ENCODE measurements around the gene PTPN20. TPM values are rescaled to one million over a fixed set of nuclear protein-coding genes. Genes with fewer than 3 reads are reported as not detected.
"Not testable (repeated sequence)": the region's sequence is repeated elsewhere in the genome, so short reads cannot be mapped to it uniquely, and the experiment has no call there.

PTPN20 gene
- 7.5 and 8.1 TPM in 2 replicates for polyA plus RNA-seq (2011; rRNA removed)
- 1.3 and 1.9 TPM in 2 replicates for polyA plus RNA-seq (2012; cell fraction: cytosol; rRNA removed)
- polyA plus RNA-seq (2012; cell fraction: nucleus; rRNA removed), result 1.0 and 2.3 TPM in 2 replicates
- 3.9 to 5.8 TPM (median 5.3 TPM) in 3 replicates for polyA plus RNA-seq (2017; fragmentation: RNase III; extraction: RNeasy Plus Mini Kit Qiagen cat#74134 plus additional on column Dnase treatment)
- 7.2 and 7.9 TPM in 2 replicates for polyA minus RNA-seq (2011; rRNA and poly(A)+ RNA removed)

- POLR2A ChIA-PET, H3K9me3 ChIP-seq, H3K4me3 ChIP-seq, CTCF ChIA-PET, FAIRE-seq, H3K4me1 ChIP-seq: not testable (repeated sequence)
- peak within 1 kb of the TSS; percentile 44 to 71; a peak in 3 of 6 replicates for H3K27ac ChIP-seq
- H3K4me2 ChIP-seq, result peak within 1 kb of the TSS; percentile 45; the same call in 1 of the 3 replicates
- DNase-seq (ENCODE audit: low read depth in 1 of 2, low spot score in 1 of 2) (peak in 1 of 2 experiments; percentile 57), ATAC-seq (peak; percentile 94 to 99)
- 29% methylated on average over 16 of the region's 50 CpGs for WGBS (ENCODE audit: missing lambda C conversion rate)
- 0 out of 2 replicates have a peak, but pooled peaks have one; percentile 14 for TF ChIP-seq POLR2A (IDR thresholded peaks at IDR 0.05; ENCODE audit: low read length)
Measured at GRCh38 chr10:46911144-46911876, at the start of gene PTPN20. Gene PTPN20, plus strand, starts transcription at chr10:46911428. Its CDS starts 21,072 bp downstream, at chr10:46932500.

GRCh38 chr10:46869716-46870115, 41.5 kb upstream of the PTPN20 start:
- H3K4me1 ChIP-seq; H3K4me2 ChIP-seq; CTCF ChIA-PET; ATAC-seq; H3K4me3 ChIP-seq; H3K27ac ChIP-seq; DNase-seq (ENCODE audit: low read depth in 1 of 2, low spot score in 1 of 2); FAIRE-seq; POLR2A ChIA-PET; H3K9me3 ChIP-seq: not testable (repeated sequence)

DNA sequence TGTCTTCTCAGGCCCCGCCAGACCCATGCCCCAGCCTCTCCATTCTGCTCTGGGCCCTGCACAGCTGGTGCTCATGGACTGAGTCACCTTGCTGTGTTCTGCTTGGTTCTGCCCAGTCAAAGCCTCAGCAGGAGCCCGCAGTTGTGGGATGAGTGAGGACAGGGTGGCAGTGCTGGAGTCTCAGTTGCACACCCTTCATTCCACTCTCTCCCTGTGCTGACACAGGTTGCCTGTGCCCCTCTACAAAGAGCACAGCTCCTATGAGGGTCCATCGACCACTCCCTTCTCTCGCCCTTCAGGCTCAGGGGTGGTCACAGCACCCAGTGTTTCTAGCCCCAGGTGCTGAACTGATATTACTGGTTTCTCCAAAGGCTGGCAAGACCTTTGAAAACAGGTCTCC, 39.6 kb upstream of the PTPN20 start:
- H3K4me3 ChIP-seq; H3K4me1 ChIP-seq; CTCF ChIA-PET; H3K4me2 ChIP-seq; H3K9me3 ChIP-seq; FAIRE-seq; ATAC-seq; POLR2A ChIA-PET; DNase-seq (ENCODE audit: low read depth in 1 of 2, low spot score in 1 of 2); H3K27ac ChIP-seq: not testable (repeated sequence)
- WGBS (ENCODE audit: missing lambda C conversion rate), result 37% methylated on average over 4 of the region's 4 CpGs

- ATAC-seq; H3K4me2 ChIP-seq; DNase-seq (ENCODE audit: low read depth in 1 of 2, low spot score in 1 of 2); CTCF ChIA-PET; H3K4me1 ChIP-seq; POLR2A ChIA-PET; H3K4me3 ChIP-seq; FAIRE-seq; H3K9me3 ChIP-seq; H3K27ac ChIP-seq: not testable (repeated sequence)
- WGBS (ENCODE audit: missing lambda C conversion rate), result 25% methylated on average over 4 of the region's 6 CpGs
Measured at GRCh38 chr10:46875304-46875703, 35.9 kb upstream of the PTPN20 start.

- WGBS (ENCODE audit: missing lambda C conversion rate), result 67% methylated on average over 4 of the region's 5 CpGs
- POLR2A ChIA-PET; CTCF ChIA-PET; FAIRE-seq; ATAC-seq; DNase-seq (ENCODE audit: low read depth in 1 of 2, low spot score in 1 of 2); H3K9me3 ChIP-seq; H3K27ac ChIP-seq; H3K4me1 ChIP-seq; H3K4me3 ChIP-seq; H3K4me2 ChIP-seq: not testable (repeated sequence)
Measured at GRCh38 chr10:46876773-46877172, 34.5 kb upstream of the PTPN20 start.

DNA sequence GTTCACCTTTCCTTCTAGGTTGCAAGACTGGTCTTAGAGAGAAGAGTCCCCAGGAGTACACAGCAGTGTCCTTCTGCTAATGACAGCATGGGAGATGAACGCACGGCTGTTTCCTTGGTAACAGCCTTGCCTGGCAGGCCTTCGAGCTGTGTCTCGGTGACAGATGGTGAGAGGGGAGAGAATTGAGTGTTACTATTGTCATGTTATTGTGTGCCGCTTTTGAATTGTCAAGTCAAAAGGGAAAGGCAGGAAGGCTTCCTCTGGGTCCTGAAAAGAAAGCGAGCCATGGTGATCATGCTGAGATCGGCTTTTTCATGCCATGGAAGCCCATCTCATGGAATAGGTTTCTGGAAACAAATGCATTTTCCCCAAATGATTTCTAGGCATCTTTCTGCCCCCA, 32.5 kb upstream of the PTPN20 start:
- 72% methylated on average over 7 of the region's 7 CpGs for WGBS (ENCODE audit: missing lambda C conversion rate)

DNA sequence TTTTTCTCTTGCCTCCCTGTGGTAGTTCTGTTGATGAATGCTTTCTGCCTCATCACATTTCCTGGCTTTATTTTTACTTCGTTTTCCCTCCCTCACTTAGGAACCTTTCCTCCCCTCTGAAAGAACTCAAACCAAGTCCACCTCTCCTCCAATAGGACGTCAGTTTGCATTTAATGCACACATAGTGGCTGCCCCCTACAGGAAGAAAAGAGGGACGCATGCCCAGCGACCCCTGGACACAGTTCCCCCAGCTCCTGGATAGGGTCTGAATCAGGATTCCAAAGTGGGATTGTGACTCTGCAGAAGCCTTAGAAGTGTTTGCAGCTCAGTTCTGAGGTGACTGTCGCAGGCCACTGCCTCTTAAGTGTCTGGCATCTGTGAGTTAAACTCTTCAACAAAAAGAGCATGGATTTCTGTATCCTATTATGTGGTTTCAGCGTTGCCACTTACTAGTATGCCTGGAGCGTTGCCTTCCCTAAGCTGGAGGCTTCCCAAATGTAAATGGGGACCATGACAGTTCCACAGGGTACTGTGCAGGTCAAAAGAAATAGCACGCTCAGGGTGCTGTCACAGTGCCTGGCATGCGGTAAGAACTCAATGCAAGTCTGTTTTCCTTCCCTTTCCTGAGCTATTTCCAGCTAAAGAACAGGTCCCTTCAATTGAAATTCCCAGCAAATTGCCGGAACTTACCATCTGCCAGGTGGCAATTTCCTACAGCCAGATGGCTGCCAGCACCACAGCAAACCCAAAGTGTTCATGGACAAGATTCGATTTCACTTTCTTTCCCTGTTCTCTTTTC, 20.2 kb upstream of the PTPN20 start:
- POLR2A ChIA-PET; H3K9me3 ChIP-seq; H3K27ac ChIP-seq; CTCF ChIA-PET; H3K4me3 ChIP-seq; H3K4me1 ChIP-seq; H3K4me2 ChIP-seq; FAIRE-seq; DNase-seq (ENCODE audit: low read depth in 1 of 2, low spot score in 1 of 2): not testable (repeated sequence)
- peak in 1 of 2 experiments; percentile 90; a peak in 3 of 6 replicates for ATAC-seq
- TF ChIP-seq RAD21 (conservative IDR thresholded peaks at IDR 0.05 in 1 of 2, IDR thresholded peaks at IDR 0.05 in 1 of 2), result peak in 1 of 2 experiments; percentile 24; a peak in 2 of 5 replicates
- WGBS (ENCODE audit: missing lambda C conversion rate), result 49% methylated on average over 6 of the region's 11 CpGs

More for the DNA sequence above, 32.5 kb upstream of the PTPN20 start:
- H3K9me3 ChIP-seq; H3K4me2 ChIP-seq; H3K4me3 ChIP-seq; FAIRE-seq; POLR2A ChIA-PET; H3K4me1 ChIP-seq; H3K27ac ChIP-seq; DNase-seq (ENCODE audit: low read depth in 1 of 2, low spot score in 1 of 2); ATAC-seq; CTCF ChIA-PET: not testable (repeated sequence)

DNA sequence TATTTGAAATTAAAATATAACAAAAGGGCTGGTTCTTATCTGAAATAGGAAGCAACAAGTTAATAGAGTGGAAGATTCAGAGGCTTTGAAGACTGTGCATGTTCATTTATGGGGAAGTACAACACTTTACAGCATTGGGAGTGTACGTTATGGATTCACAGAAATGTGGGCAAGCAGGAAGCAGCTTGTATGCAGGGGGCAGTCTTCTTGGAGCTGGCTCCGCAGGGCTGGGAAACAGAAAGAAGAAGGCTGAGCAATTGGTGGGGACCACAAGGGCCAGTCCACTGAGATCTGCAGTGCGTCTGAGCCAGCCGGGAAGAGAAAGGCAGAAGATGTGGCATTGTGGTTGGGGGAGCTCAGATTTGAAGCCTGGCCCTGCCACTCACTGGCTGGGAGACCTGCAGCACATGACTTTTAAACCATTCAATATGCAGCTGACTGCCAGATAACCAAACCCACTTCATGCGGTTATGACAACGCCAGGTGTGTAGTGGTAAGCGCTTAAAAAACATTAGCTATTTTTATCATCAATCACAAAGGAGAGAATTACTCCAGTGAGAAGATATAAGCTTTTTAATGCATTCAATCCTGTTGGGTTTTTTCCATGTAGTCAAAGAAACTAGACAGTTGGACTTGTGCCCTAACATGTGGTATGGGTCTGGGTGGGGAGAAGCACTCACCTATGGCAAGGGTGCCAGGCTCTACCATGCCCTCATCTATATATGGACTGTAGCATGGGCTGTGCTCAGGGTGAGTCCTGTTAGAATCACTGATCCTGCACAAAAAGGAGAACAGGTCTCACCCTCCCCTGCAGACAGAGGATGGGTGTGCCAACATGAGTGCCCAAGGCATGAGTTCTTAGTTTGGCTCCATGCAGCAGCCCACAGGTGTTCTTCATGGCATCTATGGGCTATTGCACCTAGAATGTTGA, 14.2 kb upstream of the PTPN20 start:
- CTCF ChIA-PET, POLR2A ChIA-PET, FAIRE-seq: not testable (repeated sequence)

DNA sequence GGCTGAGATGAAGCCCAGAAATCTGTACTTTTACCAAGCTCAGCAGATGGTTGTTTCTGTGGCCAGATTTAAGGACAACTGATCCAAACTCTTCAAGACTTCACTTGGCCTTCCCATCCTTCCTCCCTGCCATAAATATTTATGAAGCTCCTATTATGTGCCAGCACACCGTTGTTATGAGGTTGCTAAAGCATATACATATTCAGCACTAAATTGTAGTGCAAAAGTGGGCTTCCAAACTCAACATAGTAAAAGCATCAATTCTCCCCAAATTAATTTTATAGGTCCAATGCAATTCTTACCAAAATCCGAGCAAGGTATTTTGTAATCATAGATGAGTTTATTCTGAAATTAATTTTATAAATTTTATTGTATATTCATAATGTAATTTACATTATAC, 10.0 kb upstream of the PTPN20 start:
- H3K4me1 ChIP-seq; FAIRE-seq; ATAC-seq; H3K27ac ChIP-seq; H3K4me2 ChIP-seq; POLR2A ChIA-PET; H3K4me3 ChIP-seq; DNase-seq (ENCODE audit: low read depth in 1 of 2, low spot score in 1 of 2); H3K9me3 ChIP-seq; CTCF ChIA-PET: not testable (repeated sequence)
- 17% methylated on average over 2 of the region's 2 CpGs for WGBS (ENCODE audit: missing lambda C conversion rate)

More for the DNA sequence above, 14.2 kb upstream of the PTPN20 start:
- not testable (repeated sequence) for H3K4me3 ChIP-seq; DNase-seq (ENCODE audit: low read depth in 1 of 2, low spot score in 1 of 2); H3K4me2 ChIP-seq; ATAC-seq; H3K27ac ChIP-seq; H3K4me1 ChIP-seq; H3K9me3 ChIP-seq
- 72% methylated on average over 7 of the region's 7 CpGs for WGBS (ENCODE audit: missing lambda C conversion rate)

DNA sequence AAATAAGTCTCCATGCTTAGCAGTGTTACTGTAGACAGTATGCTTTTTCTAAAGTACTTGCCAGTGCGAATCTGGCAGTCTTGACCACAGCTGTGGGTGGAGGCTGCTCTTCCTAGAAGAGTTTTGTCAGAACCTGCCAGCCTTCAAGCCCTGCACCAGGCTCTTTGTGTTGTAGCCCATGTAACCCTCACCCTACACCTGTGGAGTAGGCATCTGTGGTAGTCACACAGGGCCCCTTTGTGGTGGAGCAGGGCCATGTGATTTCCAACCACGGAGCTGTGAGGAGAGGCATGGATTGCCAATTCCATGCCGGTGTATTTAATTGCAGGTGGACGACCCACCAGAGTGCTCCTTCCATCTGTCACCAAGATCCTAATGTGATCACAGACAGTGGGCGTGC, 7.4 kb upstream of the PTPN20 start:
- ATAC-seq; FAIRE-seq; CTCF ChIA-PET; H3K4me2 ChIP-seq; H3K4me3 ChIP-seq; DNase-seq (ENCODE audit: low read depth in 1 of 2, low spot score in 1 of 2); POLR2A ChIA-PET; H3K9me3 ChIP-seq; H3K4me1 ChIP-seq; H3K27ac ChIP-seq: not testable (repeated sequence)
- WGBS (ENCODE audit: missing lambda C conversion rate), result no CpG with 5 or more reads among the region's 5 CpGs
